GM10266 (cell line): Measurements from ENCODE around the gene CNPY2.
A peak's percentile ranks its signal among the peaks of the same experiment; 100 is the strongest.

Source experiments
- DNase-seq: peaks from one replicate; pipeline ENCODE4 v3.0.0; 2012; ENCODE audit errors: extremely low spot score
- TF ChIP-seq, protein P1 (sequence below): IDR thresholded peaks from 2 replicates; pipeline ENCODE4 v1.5.1; 2012; ENCODE audit warnings: mild to moderate bottlenecking, low read depth; ENCODE audit not compliant: control insufficient read depth, insufficient read depth; ENCODE audit errors: missing control alignments

The CNPY2 gene

DNA sequence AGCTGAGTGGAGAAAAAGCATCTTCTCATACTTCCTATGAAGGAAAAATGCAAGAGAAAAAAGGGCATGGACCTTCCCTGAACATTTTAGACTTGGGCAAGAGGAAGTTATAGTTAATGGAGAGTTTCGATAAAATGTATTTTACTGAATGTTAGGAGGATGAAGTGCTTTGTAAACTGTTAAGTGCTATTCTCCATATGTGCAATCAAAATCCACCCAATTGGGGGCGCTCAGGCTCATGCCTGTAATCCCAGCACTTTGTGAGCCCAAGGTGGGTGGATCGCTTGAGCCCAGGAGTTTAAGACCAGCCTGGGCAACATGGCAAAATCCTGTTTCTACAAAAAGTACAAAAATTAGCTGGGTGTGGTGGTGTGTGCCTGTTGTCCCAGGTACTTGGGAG is 1.9 kb upstream of the CNPY2 start:
- DNase-seq: no peak
- TF ChIP-seq, protein P1, sequence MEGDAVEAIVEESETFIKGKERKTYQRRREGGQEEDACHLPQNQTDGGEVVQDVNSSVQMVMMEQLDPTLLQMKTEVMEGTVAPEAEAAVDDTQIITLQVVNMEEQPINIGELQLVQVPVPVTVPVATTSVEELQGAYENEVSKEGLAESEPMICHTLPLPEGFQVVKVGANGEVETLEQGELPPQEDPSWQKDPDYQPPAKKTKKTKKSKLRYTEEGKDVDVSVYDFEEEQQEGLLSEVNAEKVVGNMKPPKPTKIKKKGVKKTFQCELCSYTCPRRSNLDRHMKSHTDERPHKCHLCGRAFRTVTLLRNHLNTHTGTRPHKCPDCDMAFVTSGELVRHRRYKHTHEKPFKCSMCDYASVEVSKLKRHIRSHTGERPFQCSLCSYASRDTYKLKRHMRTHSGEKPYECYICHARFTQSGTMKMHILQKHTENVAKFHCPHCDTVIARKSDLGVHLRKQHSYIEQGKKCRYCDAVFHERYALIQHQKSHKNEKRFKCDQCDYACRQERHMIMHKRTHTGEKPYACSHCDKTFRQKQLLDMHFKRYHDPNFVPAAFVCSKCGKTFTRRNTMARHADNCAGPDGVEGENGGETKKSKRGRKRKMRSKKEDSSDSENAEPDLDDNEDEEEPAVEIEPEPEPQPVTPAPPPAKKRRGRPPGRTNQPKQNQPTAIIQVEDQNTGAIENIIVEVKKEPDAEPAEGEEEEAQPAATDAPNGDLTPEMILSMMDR: peak; percentile 23

DNA sequence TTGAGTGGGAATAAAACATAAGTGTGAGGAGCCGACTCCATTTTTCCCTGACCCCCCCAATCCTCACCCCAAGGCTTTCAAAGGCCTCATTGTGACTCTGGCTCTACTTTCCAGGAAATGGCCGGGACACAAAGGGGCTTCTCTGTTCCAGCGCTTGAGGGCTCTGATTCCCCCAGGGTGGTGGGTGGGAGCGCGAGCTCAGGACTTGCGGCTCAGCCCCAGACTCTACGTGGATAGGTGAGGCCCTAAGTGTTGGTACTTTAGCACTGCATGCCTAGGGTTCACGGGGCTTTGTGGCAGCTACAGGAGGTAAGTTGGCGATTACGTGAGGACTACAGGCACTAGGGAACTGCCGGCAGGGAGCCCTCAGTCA is 553 bp downstream of the CNPY2 start:
- DNase-seq: no peak
- TF ChIP-seq, protein P1: no peak

DNA sequence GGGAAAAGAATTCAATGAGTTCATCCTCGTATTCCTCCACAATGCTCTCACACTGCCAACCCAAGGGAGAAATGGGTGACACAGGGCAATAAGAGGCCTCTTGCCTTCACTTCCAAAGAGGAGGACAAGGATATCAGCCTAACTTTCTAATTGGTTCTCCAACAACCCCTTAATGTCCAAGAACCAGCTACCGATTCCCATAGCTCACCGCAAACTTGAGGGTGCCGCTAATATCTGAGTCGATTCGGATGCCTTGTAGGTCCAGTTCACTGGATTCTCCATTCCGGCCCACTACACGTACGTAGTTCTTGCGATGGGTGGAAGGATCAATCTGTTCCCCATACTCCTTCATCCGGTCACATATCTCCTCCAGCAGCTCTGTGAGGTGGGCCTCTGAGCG is 4.8 kb downstream of the CNPY2 start:
- TF ChIP-seq, protein P1: no peak

DNA sequence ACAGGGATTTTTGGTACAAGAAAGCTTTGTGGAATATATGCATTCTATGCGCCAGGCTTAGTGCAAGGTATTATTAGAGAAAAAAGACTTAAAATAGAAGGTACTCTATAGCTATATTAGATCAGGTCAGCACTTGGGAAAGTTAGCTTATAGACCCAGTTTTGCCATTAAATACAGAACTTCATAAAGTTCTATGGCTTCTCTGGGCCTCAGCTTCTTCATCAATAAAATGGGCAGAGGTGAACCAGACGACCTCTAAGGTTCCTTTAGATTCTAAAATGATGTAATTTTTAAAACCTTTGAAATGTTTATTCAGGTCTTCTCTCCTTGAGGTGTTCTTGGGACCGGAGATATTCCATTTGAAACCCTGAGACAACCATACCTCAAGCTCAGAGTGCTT is 7.1 kb downstream of the CNPY2 start:
- DNase-seq: no peak
- TF ChIP-seq, protein P1: no peak

More for the DNA sequence above, 4.8 kb downstream of the CNPY2 start:
- DNase-seq: no peak

DNA sequence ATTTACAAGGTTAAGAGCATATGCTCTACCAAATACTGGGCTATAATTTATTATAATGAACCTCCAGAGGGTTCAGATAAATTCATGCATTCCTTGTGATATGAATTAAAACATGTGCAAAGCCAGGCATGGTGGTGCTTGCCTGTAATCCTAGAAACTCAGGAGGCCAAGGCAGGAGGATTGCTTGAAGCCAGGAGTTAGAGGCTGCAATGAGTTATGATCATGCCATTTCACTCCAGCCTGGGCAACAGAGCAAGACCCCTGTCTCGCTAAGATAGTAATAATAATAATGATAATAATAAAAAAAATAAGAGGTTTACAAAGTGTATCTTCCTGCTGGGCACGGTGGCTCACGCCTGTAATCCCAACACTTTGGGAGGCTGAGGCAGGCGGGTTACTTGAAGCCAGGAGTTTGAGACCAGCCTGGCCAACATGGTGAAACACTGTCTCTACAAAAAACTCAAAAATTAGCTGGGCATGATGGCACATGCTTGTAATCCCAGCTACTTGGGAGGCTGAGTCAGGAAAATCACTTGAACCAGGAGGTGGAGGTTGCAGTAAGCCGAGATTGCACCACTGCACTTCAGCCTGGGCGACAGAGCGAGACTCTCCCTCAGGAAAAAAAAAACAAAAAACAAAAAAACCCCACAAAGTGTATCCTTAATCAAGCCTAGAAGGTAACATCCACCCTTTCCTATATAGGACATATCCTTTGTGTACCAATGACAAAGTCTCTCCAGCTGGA is 8.4 kb downstream of the CNPY2 start:
- DNase-seq: no peak
- TF ChIP-seq, protein P1: no peak

DNA sequence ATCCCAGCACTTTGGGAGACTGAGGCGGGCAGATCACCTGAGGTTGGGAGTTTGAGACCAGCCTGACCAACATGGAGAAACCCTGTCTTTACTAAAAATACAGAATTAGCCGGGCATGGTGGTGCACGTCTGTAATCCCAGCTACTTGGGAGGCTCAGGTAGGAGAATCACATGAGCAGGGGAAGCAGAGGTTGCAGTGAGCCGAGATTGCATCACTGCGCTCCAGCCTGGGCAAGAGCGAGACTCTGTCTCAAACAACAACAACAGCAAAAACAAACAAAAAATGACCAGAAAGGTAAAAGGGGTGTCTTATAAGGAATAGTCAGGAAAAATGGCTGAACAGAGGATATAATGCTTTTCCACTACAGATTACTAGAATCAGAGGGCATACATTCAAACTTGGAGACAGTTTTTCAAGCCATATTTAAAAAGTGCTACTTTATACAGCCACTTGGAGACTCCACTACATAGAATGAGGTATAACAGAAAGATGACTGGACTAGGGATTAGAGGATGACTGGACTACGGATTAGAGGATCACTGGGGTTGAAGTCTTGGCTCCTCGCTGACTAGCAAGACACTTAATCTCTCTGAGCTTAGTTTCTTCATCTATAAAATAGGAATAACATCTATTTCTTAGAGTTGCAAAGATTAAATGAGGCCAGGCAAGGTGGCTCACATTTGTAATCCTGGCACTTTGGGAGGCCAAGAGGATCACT is 10.8 kb downstream of the CNPY2 start:
- TF ChIP-seq, protein P1: no peak
- DNase-seq: no peak

DNA sequence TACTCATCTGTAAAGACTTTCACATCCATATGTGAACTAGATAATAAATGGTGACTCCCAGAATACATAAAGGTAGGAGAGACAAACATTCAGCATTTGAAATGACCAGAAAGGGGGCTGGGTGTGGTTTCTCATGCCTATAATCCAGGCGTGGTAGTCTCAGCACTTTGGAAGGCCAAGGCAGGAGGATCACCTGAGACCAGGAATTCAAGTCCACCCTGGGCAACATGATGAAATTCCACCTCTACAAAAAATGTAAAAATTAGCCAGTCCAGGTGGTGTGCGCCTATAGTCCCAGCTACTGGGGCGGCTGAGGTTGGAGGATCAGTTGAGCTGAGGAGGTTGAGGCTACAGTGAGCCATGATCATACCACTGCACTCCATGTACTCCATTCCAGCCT is 11.5 kb downstream of the CNPY2 start:
- DNase-seq: no peak
- TF ChIP-seq, protein P1: no peak
